A673 (cell line): ENCODE results near the gene INAFM2.

Experiments used
- EZH2 ChIP-seq: fragments of 200-600 bp; sonication (generic); IDR thresholded peaks from 2 replicates; pipeline ENCODE4 v1.6.1; 2017; ENCODE audit warnings: borderline replicate concordance, low read depth, mild to moderate bottlenecking, mixed read lengths, antibody characterized with exemption, low read length; ENCODE audit not compliant: poor library complexity, severe bottlenecking
- TF ChIP-seq, protein P1 (sequence below): fragments of 300-800, 200-600 bp; sonication (generic); conservative IDR thresholded peaks from 2 replicates; pipeline ENCODE4 v1.5.1; 2017; ENCODE audit warnings: low read depth, mild to moderate bottlenecking, antibody characterized with exemption, low read length, moderate library complexity, mixed read lengths

- TF ChIP-seq, protein P1, sequence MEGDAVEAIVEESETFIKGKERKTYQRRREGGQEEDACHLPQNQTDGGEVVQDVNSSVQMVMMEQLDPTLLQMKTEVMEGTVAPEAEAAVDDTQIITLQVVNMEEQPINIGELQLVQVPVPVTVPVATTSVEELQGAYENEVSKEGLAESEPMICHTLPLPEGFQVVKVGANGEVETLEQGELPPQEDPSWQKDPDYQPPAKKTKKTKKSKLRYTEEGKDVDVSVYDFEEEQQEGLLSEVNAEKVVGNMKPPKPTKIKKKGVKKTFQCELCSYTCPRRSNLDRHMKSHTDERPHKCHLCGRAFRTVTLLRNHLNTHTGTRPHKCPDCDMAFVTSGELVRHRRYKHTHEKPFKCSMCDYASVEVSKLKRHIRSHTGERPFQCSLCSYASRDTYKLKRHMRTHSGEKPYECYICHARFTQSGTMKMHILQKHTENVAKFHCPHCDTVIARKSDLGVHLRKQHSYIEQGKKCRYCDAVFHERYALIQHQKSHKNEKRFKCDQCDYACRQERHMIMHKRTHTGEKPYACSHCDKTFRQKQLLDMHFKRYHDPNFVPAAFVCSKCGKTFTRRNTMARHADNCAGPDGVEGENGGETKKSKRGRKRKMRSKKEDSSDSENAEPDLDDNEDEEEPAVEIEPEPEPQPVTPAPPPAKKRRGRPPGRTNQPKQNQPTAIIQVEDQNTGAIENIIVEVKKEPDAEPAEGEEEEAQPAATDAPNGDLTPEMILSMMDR, result no peak
- no peak for TF ChIP-seq EZH2
These were observed 30.5 kb upstream of the INAFM2 start for GRCh38 chr15:40293006-40293405.
